WTC11 (cell line): ENCODE results near the gene LGR6. TPM values are rescaled to one million over a fixed set of nuclear protein-coding genes. Genes with fewer than 3 reads are reported as not detected.
"Not testable (repeated sequence)": the region's sequence is repeated elsewhere in the genome, so short reads cannot be mapped to it uniquely, and the experiment has no call there.

Experiments
- ATAC-seq: fragments of 200-7000 bp; cut with Tn5 transposase; 2 replicates; pipeline ENCODE4 v1.10.0; 2021; ENCODE audit warnings: mild to moderate bottlenecking, moderate library complexity
- CTCF ChIA-PET: fragments of 300-600 bp; sonication (Branson Sonifier 250); formaldehyde crosslinking; loops from one replicate; lab custom pipeline; 2021; ENCODE audit warnings: antibody characterized with exemption; lab: Charles Lee
- POLR2A ChIA-PET: fragments of 350-600 bp; sonication (Branson Sonifier 250); formaldehyde crosslinking; loops from one replicate; lab custom pipeline; 2021; ENCODE audit warnings: antibody characterized with exemption; lab: Charles Lee
- DNase-seq: peaks from one replicate; pipeline ENCODE4 v3.0.0; 2021; ENCODE audit warnings: low spot score
- H3K27ac Mint-ChIP-seq: 2 replicates; pipeline ENCODE4 v1.8.0; 2021; ENCODE audit warnings: mixed read lengths
- H3K27me3 Mint-ChIP-seq: 2 replicates; pipeline ENCODE4 v1.8.0; 2021; ENCODE audit warnings: low read depth, mild to moderate bottlenecking, moderate library complexity, mixed read lengths
- H3K36me3 Mint-ChIP-seq: 2 replicates; pipeline ENCODE4 v1.8.0; 2021; ENCODE audit warnings: mixed read lengths
- H3K4me1 Mint-ChIP-seq: 2 replicates; pipeline ENCODE4 v1.8.0; 2022; ENCODE audit warnings: mixed read lengths
- H3K4me3 Mint-ChIP-seq: 2 replicates; pipeline ENCODE4 v1.8.0; 2021; ENCODE audit warnings: mild to moderate bottlenecking, moderate library complexity, mixed read lengths
- H3K9me3 Mint-ChIP-seq: 2 replicates; pipeline ENCODE4 v1.8.0; 2021; ENCODE audit warnings: mixed read lengths
- CBFB ChIP-seq: sonication (generic); formaldehyde crosslinking; IDR thresholded peaks from 2 replicates; pipeline ENCODE4 v1.8.1; 2022; ENCODE audit warnings: mild to moderate bottlenecking, low read depth, missing genetic modification reagents
- CREB1 ChIP-seq: sonication (generic); formaldehyde crosslinking; IDR thresholded peaks from 2 replicates; pipeline ENCODE4 v1.8.0; 2023; ENCODE audit warnings: mild to moderate bottlenecking, missing genetic modification reagents
- EMX1 ChIP-seq: fragments of 250-450 bp; sonication (Bioruptor Pico); IDR thresholded peaks from 2 replicates; pipeline ENCODE4 v1.8.0; 2021; ENCODE audit warnings: mild to moderate bottlenecking
- ETV6 ChIP-seq: sonication (generic); formaldehyde crosslinking; IDR thresholded peaks from 2 replicates; pipeline ENCODE4 v1.8.1; 2022; ENCODE audit warnings: mild to moderate bottlenecking, missing genetic modification reagents
- FOXJ3 ChIP-seq: sonication (generic); formaldehyde crosslinking; IDR thresholded peaks from 2 replicates; pipeline ENCODE4 v1.9.0; 2021; ENCODE audit warnings: missing genetic modification reagents, mild to moderate bottlenecking, borderline replicate concordance
- FOXP1 ChIP-seq: sonication (generic); formaldehyde crosslinking; IDR thresholded peaks from 2 replicates; pipeline ENCODE4 v1.8.0; 2022; ENCODE audit warnings: missing genetic modification reagents, mild to moderate bottlenecking, moderate library complexity, borderline replicate concordance
- MYBL2 ChIP-seq: sonication (generic); formaldehyde crosslinking; IDR thresholded peaks from 2 replicates; pipeline ENCODE4 v1.8.1; 2023; ENCODE audit warnings: mild to moderate bottlenecking, moderate library complexity, missing genetic modification reagents
- SMAD3 ChIP-seq: sonication (generic); formaldehyde crosslinking; IDR thresholded peaks from 2 replicates; pipeline ENCODE4 v1.8.0; 2022; ENCODE audit warnings: missing genetic modification reagents, mild to moderate bottlenecking, borderline replicate concordance
- SOX15 ChIP-seq: fragments of 250-450 bp; sonication (Bioruptor Pico); IDR thresholded peaks from 2 replicates; pipeline ENCODE4 v1.9.0; 2021; ENCODE audit warnings: mild to moderate bottlenecking
- TEAD4 ChIP-seq: sonication (generic); formaldehyde crosslinking; IDR thresholded peaks from 2 replicates; pipeline ENCODE4 v1.8.0; 2022; ENCODE audit warnings: mild to moderate bottlenecking, missing genetic modification reagents
- ZNF121 ChIP-seq: sonication (generic); formaldehyde crosslinking; IDR thresholded peaks from 2 replicates; pipeline ENCODE4 v1.8.0; 2023; ENCODE audit warnings: missing genetic modification reagents
- ZNF232 ChIP-seq: sonication (generic); formaldehyde crosslinking; IDR thresholded peaks from 2 replicates; pipeline ENCODE4 v1.8.0; 2022; ENCODE audit warnings: mild to moderate bottlenecking, missing genetic modification reagents
- ZNF263 ChIP-seq: sonication (generic); formaldehyde crosslinking; IDR thresholded peaks from 2 replicates; pipeline ENCODE4 v1.8.1; 2022; ENCODE audit warnings: low read depth, mild to moderate bottlenecking, moderate library complexity, missing genetic modification reagents
- ZNF416 ChIP-seq: fragments of 250-450 bp; sonication (Bioruptor Pico); IDR thresholded peaks from 2 replicates; pipeline ENCODE4 v1.9.0; 2021; ENCODE audit warnings: mild to moderate bottlenecking, inconsistent platforms
- ZNF423 ChIP-seq: fragments of 250-450 bp; sonication (Bioruptor Pico); IDR thresholded peaks from 2 replicates; pipeline ENCODE4 v2.1.2; 2022; ENCODE audit warnings: mild to moderate bottlenecking, moderate library complexity
- total RNA-seq: library from RNA; stranded (reverse); gene quantifications from 3 replicates; pipeline ENCODE4 v1.2.3, GENCODE V29; 2021
- TF ChIP-seq, protein P1 (sequence below): sonication (generic); formaldehyde crosslinking; IDR thresholded peaks from 2 replicates; pipeline ENCODE4 v1.8.1; 2023; ENCODE audit warnings: mild to moderate bottlenecking, moderate library complexity, missing genetic modification reagents
- TF ChIP-seq, protein P2 (sequence below): fragments of 250-450 bp; sonication (Bioruptor Pico); IDR thresholded peaks from 2 replicates; pipeline ENCODE4 v1.9.0; 2021; ENCODE audit warnings: mild to moderate bottlenecking
- TF ChIP-seq, protein P3 (sequence below): sonication (generic); formaldehyde crosslinking; IDR thresholded peaks from 2 replicates; pipeline ENCODE4 v1.8.1; 2023; ENCODE audit warnings: mild to moderate bottlenecking, missing genetic modification reagents
- TF ChIP-seq, protein P4 (sequence below): sonication (generic); formaldehyde crosslinking; IDR thresholded peaks from 2 replicates; pipeline ENCODE4 v1.8.0; 2023; ENCODE audit warnings: mild to moderate bottlenecking, missing genetic modification reagents
- TF ChIP-seq, protein P5 (sequence below): sonication (generic); formaldehyde crosslinking; IDR thresholded peaks from 2 replicates; pipeline ENCODE4 v1.8.0; 2023; ENCODE audit warnings: missing genetic modification reagents
- TF ChIP-seq, protein P6 (sequence below): sonication (generic); formaldehyde crosslinking; IDR thresholded peaks from 2 replicates; pipeline ENCODE4 v1.8.1; 2022; ENCODE audit warnings: mild to moderate bottlenecking, missing genetic modification reagents, moderate library complexity, borderline replicate concordance
- TF ChIP-seq, protein P7 (sequence below): sonication (generic); formaldehyde crosslinking; conservative IDR thresholded peaks from 2 replicates; pipeline ENCODE4 v1.8.1; 2023; ENCODE audit warnings: mild to moderate bottlenecking, low read depth, missing genetic modification reagents, moderate library complexity
- TF ChIP-seq, protein P8 (sequence below): fragments of 250-450 bp; sonication (Bioruptor Pico); IDR thresholded peaks from 2 replicates; pipeline ENCODE4 v1.9.0; 2021; ENCODE audit warnings: moderate library complexity, mild to moderate bottlenecking, inconsistent platforms, borderline replicate concordance

LGR6 gene
- total RNA-seq, 1 experiment from 2014 or later, result 1.1 TPM

DNA sequence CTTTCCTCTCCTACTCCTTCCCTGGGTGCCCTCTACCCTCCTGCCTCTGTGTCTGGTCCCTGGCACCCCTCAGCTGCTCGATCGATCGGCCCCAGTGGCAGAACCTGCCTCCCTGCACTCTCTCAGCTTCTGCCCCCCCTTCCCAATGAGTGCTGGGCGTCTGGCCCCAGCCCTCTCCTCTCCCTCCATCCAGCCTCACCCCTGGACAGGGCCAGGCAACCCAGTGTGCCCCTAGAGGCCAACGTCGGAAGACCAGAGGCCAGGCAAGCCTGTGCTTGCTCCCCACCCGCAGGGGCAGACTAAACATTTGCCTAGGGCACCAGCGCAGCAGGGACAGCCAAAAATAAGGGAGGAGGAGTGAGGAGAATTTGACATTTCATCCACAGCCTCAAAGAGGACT lies 43.5 kb downstream of the LGR6 start (continued):
- TF ChIP-seq, protein P1, sequence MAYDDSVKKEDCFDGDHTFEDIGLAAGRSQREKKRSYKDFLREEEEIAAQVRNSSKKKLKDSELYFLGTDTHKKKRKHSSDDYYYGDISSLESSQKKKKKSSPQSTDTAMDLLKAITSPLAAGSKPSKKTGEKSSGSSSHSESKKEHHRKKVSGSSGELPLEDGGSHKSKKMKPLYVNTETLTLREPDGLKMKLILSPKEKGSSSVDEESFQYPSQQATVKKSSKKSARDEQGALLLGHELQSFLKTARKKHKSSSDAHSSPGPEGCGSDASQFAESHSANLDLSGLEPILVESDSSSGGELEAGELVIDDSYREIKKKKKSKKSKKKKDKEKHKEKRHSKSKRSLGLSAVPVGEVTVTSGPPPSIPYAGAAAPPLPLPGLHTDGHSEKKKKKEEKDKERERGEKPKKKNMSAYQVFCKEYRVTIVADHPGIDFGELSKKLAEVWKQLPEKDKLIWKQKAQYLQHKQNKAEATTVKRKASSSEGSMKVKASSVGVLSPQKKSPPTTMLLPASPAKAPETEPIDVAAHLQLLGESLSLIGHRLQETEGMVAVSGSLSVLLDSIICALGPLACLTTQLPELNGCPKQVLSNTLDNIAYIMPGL (CRISPR knock-in tag), result 0 out of 2 replicates have a peak, but pooled peaks have one; percentile 35
- TF ChIP-seq EMX1 (CRISPR knock-in tag) (no peak), ZNF232 (CRISPR knock-in tag) (0 out of 2 replicates have a peak, but pooled peaks have one; percentile 47)
- TF ChIP-seq, all 79 proteins: peak for 6

DNA sequence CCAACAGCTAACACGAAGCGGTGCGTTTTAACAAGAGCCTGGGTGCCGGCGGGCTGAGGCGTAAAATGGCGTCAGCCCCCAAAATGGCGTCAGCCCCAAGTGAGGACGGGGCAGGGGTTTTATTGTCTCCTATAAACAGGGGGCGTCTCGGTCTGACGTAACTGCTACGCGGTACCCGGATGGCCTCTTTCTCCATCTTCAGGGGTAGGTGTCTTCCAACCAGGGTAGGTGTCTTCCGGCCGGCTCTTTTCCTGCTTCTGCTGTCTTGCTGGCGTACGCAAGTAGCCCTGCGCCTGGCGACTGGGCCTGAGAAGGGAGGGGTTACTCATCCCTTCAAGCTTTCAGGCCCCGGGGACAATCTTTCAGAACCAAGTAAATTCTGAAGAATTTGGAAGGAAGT lies 45.3 kb downstream of the LGR6 start:
- Mint-ChIP-seq H3K9me3 (no peaks in the 10 kb centered on the region), H3K36me3 (no peaks in the 10 kb centered on the region), H3K27me3 (peaks cover 6% of the 10 kb centered on the region; the same call in 1 of the 2 replicates), H3K4me1 (peaks cover 34% of the 10 kb centered on the region), H3K4me3 (no peak overlapping the region), H3K27ac (no peak overlapping the region)
- TF ChIP-seq, protein P2, sequence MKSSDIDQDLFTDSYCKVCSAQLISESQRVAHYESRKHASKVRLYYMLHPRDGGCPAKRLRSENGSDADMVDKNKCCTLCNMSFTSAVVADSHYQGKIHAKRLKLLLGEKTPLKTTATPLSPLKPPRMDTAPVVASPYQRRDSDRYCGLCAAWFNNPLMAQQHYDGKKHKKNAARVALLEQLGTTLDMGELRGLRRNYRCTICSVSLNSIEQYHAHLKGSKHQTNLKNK, result no peak
- TF ChIP-seq TEAD4 (CRISPR knock-in tag) (no peak), CREB1 (CRISPR knock-in tag) (no peak), FOXJ3 (CRISPR knock-in tag) (no peak), ZNF121 (CRISPR knock-in tag) (no peak), ZNF263 (no peak), CBFB (CRISPR knock-in tag) (no peak), SOX15 (CRISPR knock-in tag) (no peak), SMAD3 (CRISPR knock-in tag) (no peak), ZNF423 (CRISPR knock-in tag) (no peak), ETV6 (CRISPR knock-in tag) (no peak), MYBL2 (no peak), FOXP1 (CRISPR knock-in tag) (no peak), ZNF416 (no peak)
- TF ChIP-seq, protein P3, sequence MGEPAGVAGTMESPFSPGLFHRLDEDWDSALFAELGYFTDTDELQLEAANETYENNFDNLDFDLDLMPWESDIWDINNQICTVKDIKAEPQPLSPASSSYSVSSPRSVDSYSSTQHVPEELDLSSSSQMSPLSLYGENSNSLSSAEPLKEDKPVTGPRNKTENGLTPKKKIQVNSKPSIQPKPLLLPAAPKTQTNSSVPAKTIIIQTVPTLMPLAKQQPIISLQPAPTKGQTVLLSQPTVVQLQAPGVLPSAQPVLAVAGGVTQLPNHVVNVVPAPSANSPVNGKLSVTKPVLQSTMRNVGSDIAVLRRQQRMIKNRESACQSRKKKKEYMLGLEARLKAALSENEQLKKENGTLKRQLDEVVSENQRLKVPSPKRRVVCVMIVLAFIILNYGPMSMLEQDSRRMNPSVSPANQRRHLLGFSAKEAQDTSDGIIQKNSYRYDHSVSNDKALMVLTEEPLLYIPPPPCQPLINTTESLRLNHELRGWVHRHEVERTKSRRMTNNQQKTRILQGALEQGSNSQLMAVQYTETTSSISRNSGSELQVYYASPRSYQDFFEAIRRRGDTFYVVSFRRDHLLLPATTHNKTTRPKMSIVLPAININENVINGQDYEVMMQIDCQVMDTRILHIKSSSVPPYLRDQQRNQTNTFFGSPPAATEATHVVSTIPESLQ (CRISPR knock-in tag), result no peak
- TF ChIP-seq, protein P4, sequence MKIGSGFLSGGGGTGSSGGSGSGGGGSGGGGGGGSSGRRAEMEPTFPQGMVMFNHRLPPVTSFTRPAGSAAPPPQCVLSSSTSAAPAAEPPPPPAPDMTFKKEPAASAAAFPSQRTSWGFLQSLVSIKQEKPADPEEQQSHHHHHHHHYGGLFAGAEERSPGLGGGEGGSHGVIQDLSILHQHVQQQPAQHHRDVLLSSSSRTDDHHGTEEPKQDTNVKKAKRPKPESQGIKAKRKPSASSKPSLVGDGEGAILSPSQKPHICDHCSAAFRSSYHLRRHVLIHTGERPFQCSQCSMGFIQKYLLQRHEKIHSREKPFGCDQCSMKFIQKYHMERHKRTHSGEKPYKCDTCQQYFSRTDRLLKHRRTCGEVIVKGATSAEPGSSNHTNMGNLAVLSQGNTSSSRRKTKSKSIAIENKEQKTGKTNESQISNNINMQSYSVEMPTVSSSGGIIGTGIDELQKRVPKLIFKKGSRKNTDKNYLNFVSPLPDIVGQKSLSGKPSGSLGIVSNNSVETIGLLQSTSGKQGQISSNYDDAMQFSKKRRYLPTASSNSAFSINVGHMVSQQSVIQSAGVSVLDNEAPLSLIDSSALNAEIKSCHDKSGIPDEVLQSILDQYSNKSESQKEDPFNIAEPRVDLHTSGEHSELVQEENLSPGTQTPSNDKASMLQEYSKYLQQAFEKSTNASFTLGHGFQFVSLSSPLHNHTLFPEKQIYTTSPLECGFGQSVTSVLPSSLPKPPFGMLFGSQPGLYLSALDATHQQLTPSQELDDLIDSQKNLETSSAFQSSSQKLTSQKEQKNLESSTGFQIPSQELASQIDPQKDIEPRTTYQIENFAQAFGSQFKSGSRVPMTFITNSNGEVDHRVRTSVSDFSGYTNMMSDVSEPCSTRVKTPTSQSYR (CRISPR knock-in tag), result no peak
- TF ChIP-seq, protein P5, sequence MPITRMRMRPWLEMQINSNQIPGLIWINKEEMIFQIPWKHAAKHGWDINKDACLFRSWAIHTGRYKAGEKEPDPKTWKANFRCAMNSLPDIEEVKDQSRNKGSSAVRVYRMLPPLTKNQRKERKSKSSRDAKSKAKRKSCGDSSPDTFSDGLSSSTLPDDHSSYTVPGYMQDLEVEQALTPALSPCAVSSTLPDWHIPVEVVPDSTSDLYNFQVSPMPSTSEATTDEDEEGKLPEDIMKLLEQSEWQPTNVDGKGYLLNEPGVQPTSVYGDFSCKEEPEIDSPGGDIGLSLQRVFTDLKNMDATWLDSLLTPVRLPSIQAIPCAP (CRISPR knock-in tag), result no peak
- TF ChIP-seq, protein P6, sequence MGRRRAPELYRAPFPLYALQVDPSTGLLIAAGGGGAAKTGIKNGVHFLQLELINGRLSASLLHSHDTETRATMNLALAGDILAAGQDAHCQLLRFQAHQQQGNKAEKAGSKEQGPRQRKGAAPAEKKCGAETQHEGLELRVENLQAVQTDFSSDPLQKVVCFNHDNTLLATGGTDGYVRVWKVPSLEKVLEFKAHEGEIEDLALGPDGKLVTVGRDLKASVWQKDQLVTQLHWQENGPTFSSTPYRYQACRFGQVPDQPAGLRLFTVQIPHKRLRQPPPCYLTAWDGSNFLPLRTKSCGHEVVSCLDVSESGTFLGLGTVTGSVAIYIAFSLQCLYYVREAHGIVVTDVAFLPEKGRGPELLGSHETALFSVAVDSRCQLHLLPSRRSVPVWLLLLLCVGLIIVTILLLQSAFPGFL (CRISPR knock-in tag), result no peak
- TF ChIP-seq, protein P7, sequence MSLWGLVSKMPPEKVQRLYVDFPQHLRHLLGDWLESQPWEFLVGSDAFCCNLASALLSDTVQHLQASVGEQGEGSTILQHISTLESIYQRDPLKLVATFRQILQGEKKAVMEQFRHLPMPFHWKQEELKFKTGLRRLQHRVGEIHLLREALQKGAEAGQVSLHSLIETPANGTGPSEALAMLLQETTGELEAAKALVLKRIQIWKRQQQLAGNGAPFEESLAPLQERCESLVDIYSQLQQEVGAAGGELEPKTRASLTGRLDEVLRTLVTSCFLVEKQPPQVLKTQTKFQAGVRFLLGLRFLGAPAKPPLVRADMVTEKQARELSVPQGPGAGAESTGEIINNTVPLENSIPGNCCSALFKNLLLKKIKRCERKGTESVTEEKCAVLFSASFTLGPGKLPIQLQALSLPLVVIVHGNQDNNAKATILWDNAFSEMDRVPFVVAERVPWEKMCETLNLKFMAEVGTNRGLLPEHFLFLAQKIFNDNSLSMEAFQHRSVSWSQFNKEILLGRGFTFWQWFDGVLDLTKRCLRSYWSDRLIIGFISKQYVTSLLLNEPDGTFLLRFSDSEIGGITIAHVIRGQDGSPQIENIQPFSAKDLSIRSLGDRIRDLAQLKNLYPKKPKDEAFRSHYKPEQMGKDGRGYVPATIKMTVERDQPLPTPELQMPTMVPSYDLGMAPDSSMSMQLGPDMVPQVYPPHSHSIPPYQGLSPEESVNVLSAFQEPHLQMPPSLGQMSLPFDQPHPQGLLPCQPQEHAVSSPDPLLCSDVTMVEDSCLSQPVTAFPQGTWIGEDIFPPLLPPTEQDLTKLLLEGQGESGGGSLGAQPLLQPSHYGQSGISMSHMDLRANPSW (CRISPR knock-in tag), result no peak
- TF ChIP-seq, protein P8, sequence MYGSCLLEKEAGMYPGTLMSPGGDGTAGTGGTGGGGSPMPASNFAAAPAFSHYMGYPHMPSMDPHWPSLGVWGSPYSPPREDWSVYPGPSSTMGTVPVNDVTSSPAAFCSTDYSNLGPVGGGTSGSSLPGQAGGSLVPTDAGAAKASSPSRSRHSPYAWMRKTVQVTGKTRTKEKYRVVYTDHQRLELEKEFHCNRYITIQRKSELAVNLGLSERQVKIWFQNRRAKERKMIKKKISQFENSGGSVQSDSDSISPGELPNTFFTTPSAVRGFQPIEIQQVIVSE, result no peak
- no peak for DNase-seq
- ATAC-seq, result no peak
- CTCF ChIA-PET, result interaction anchor here (0.7 to 4.6 kb wide), 5 partner anchors 23 to 76 kb away, joined by 3 to 76 read pairs (median 6); no protein-coding TSS in a partner anchor
- POLR2A ChIA-PET, result no interaction called here

DNA sequence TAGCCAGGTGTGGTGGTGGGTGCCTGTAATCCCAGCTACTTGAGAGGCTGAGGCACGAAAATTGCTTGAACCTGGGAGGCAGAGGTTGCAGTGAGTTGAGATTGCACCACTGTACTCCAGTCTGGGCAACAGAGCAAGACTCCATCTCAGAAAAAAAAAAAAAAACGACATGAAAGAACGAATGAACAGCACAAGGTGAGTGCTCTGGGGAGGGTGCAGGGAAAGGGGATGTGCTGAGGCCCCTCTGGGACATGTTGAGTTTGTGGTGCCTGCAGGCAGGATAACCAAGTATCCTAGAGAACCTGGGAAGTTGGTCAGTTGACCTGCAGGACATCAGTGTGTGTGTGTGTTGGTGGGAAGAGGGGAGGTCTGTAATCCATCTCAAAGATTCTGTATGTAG lies 46.6 kb downstream of the LGR6 start:
- DNase-seq, CTCF ChIA-PET, H3K9me3 Mint-ChIP-seq, ATAC-seq, H3K27ac Mint-ChIP-seq, H3K27me3 Mint-ChIP-seq, H3K4me3 Mint-ChIP-seq, H3K36me3 Mint-ChIP-seq: not testable (repeated sequence)
- peaks cover 28% of the 10 kb centered on the region for H3K4me1 Mint-ChIP-seq
- POLR2A ChIA-PET, result interaction anchor here (0.7 kb wide), 1 partner anchor 41 kb away, joined by 8 read pairs; no protein-coding TSS in a partner anchor
